ENCODE data around the gene EXOSC3.
A peak's percentile ranks its signal among the peaks of the same experiment; 100 is the strongest.
"Not testable (repeated sequence)": the region's sequence is repeated elsewhere in the genome, so short reads cannot be mapped to it uniquely, and the experiment has no call there.

Gene EXOSC3

GRCh38 chr9:37751704-37752103 is 33.2 kb downstream of the EXOSC3 start:
- no CpG with 5 or more reads among the region's 30 CpGs for WGBS (ENCODE audit: extremely low coverage, insufficient coverage, low lambda C conversion rate)
- H4K8ac ChIP-seq (ENCODE audit: low read depth, low read length); H4K5ac ChIP-seq (ENCODE audit: low read length); H3K27ac ChIP-seq (ENCODE audit: low read depth, low read length); H3K23ac ChIP-seq (ENCODE audit: low read length); H2BK15ac ChIP-seq (replicated peaks; ENCODE audit: low read depth); H3K79me1 ChIP-seq (ENCODE audit: low read length); H3K18ac ChIP-seq (ENCODE audit: low read length); H3K4me3 ChIP-seq (ENCODE audit: low read length); H2BK5ac ChIP-seq (ENCODE audit: low read length); H2BK120ac ChIP-seq (ENCODE audit: low read depth, low read length); H3K27me3 ChIP-seq (ENCODE audit: insufficient read depth, low read length, poor library complexity); H3K4me2 ChIP-seq (ENCODE audit: low read length); H3K4ac ChIP-seq (ENCODE audit: low read depth, low read length); H3K9ac ChIP-seq (ENCODE audit: low read length); H2AK5ac ChIP-seq (ENCODE audit: low read length); DNase-seq; H3K4me1 ChIP-seq (ENCODE audit: control insufficient read depth, low read depth, low read length); H3K56ac ChIP-seq (ENCODE audit: low read length); H3K36me3 ChIP-seq (ENCODE audit: control insufficient read depth, insufficient read depth, low read length); H3K79me2 ChIP-seq (ENCODE audit: control insufficient read depth, insufficient read depth, low read length): not testable (repeated sequence)

GRCh38 chr9:37751186-37751585 is 33.7 kb downstream of the EXOSC3 start:
- Histone ChIP-seq H3K36me3 (ENCODE audit: control insufficient read depth, insufficient read depth, low read length) (no peaks in the 10 kb centered on the region), H2BK15ac (replicated peaks; ENCODE audit: low read depth) (no peak overlapping the region), H3K4me1 (ENCODE audit: control insufficient read depth, low read depth, low read length) (peaks cover 2% of the 10 kb centered on the region), H3K4me3 (ENCODE audit: low read length) (no peak overlapping the region), H3K56ac (ENCODE audit: low read length) (no peak overlapping the region), H4K5ac (ENCODE audit: low read length) (no peak overlapping the region), H3K4me2 (ENCODE audit: low read length) (no peak overlapping the region), H3K9ac (ENCODE audit: low read length) (no peak overlapping the region), H2BK5ac (ENCODE audit: low read length) (no peak overlapping the region), H3K79me2 (ENCODE audit: control insufficient read depth, insufficient read depth, low read length) (no peaks in the 10 kb centered on the region), H4K8ac (ENCODE audit: low read depth, low read length) (no peak overlapping the region), H3K79me1 (ENCODE audit: low read length) (no peaks in the 10 kb centered on the region), H3K27me3 (ENCODE audit: insufficient read depth, low read length, poor library complexity) (no peaks in the 10 kb centered on the region), H3K27ac (ENCODE audit: low read depth, low read length) (no peak overlapping the region), H3K4ac (ENCODE audit: low read depth, low read length) (no peak overlapping the region), H3K18ac (ENCODE audit: low read length) (no peak overlapping the region), H2BK120ac (ENCODE audit: low read depth, low read length) (no peak overlapping the region), H3K23ac (ENCODE audit: low read length) (no peak overlapping the region), H2AK5ac (ENCODE audit: low read length) (no peak overlapping the region)
- no CpG with 5 or more reads among the region's 6 CpGs for WGBS (ENCODE audit: extremely low coverage, insufficient coverage, low lambda C conversion rate)
- no peak for DNase-seq

GRCh38 chr9:37749129-37749528 is 35.7 kb downstream of the EXOSC3 start:
- no peak overlapping the region for H3K23ac ChIP-seq (ENCODE audit: low read length)
- no peak overlapping the region for H2BK120ac ChIP-seq (ENCODE audit: low read depth, low read length)
- H3K18ac ChIP-seq (ENCODE audit: low read length) = no peak overlapping the region
- no peaks in the 10 kb centered on the region for H3K27me3 ChIP-seq (ENCODE audit: insufficient read depth, low read length, poor library complexity)
- no peaks in the 10 kb centered on the region for H3K36me3 ChIP-seq (ENCODE audit: control insufficient read depth, insufficient read depth, low read length)
- no peaks in the 10 kb centered on the region for H3K79me2 ChIP-seq (ENCODE audit: control insufficient read depth, insufficient read depth, low read length)
- no peak overlapping the region for H3K56ac ChIP-seq (ENCODE audit: low read length)
- H4K8ac ChIP-seq (ENCODE audit: low read depth, low read length) = no peak overlapping the region
- H2BK15ac ChIP-seq (replicated peaks; ENCODE audit: low read depth) = no peak overlapping the region
- no peak overlapping the region for H3K4ac ChIP-seq (ENCODE audit: low read depth, low read length)
- DNase-seq = no peak
- no CpG with 5 or more reads among the region's 5 CpGs for WGBS (ENCODE audit: extremely low coverage, insufficient coverage, low lambda C conversion rate)
- H3K27ac ChIP-seq (ENCODE audit: low read depth, low read length) = no peak overlapping the region
- no peak overlapping the region for H3K4me2 ChIP-seq (ENCODE audit: low read length)
- H2BK5ac ChIP-seq (ENCODE audit: low read length) = no peak overlapping the region
- no peak overlapping the region for H3K9ac ChIP-seq (ENCODE audit: low read length)
- no peaks in the 10 kb centered on the region for H3K79me1 ChIP-seq (ENCODE audit: low read length)
- no peak overlapping the region for H2AK5ac ChIP-seq (ENCODE audit: low read length)
- peaks cover 2% of the 10 kb centered on the region for H3K4me1 ChIP-seq (ENCODE audit: control insufficient read depth, low read depth, low read length)
- no peak overlapping the region for H3K4me3 ChIP-seq (ENCODE audit: low read length)
- H4K5ac ChIP-seq (ENCODE audit: low read length) = no peak overlapping the region

- WGBS (ENCODE audit: extremely low coverage, insufficient coverage, low lambda C conversion rate) = no CpG with 5 or more reads among the region's 3 CpGs
- DNase-seq = peak; percentile 69
- no peak overlapping the region for H2BK120ac ChIP-seq (ENCODE audit: low read depth, low read length)
- H3K18ac ChIP-seq (ENCODE audit: low read length) = no peak overlapping the region
- no peak overlapping the region for H3K4me2 ChIP-seq (ENCODE audit: low read length)
- no peak overlapping the region for H3K56ac ChIP-seq (ENCODE audit: low read length)
- peaks cover 2% of the 10 kb centered on the region for H3K4me1 ChIP-seq (ENCODE audit: control insufficient read depth, low read depth, low read length)
- H3K9ac ChIP-seq (ENCODE audit: low read length) = no peak overlapping the region
- H3K23ac ChIP-seq (ENCODE audit: low read length) = no peak overlapping the region
- H2AK5ac ChIP-seq (ENCODE audit: low read length) = no peak overlapping the region
- no peak overlapping the region for H2BK15ac ChIP-seq (replicated peaks; ENCODE audit: low read depth)
- H3K4ac ChIP-seq (ENCODE audit: low read depth, low read length) = no peak overlapping the region
- H3K27ac ChIP-seq (ENCODE audit: low read depth, low read length) = no peak overlapping the region
- H3K36me3 ChIP-seq (ENCODE audit: control insufficient read depth, insufficient read depth, low read length) = no peaks in the 10 kb centered on the region
- H3K79me1 ChIP-seq (ENCODE audit: low read length) = no peaks in the 10 kb centered on the region
- H2BK5ac ChIP-seq (ENCODE audit: low read length) = no peak overlapping the region
- no peak overlapping the region for H4K8ac ChIP-seq (ENCODE audit: low read depth, low read length)
- no peaks in the 10 kb centered on the region for H3K27me3 ChIP-seq (ENCODE audit: insufficient read depth, low read length, poor library complexity)
- H3K79me2 ChIP-seq (ENCODE audit: control insufficient read depth, insufficient read depth, low read length) = no peaks in the 10 kb centered on the region
- H3K4me3 ChIP-seq (ENCODE audit: low read length) = no peak overlapping the region
- no peak overlapping the region for H4K5ac ChIP-seq (ENCODE audit: low read length)
Observed at GRCh38 chr9:37747271-37747753, 37.6 kb downstream of the EXOSC3 start.

GRCh38 chr9:37746448-37747270 is 38.2 kb downstream of the EXOSC3 start:
- no CpG with 5 or more reads among the region's 24 CpGs for WGBS (ENCODE audit: extremely low coverage, insufficient coverage, low lambda C conversion rate)

More at GRCh38 chr9:37746448-37747270, 38.2 kb downstream of the EXOSC3 start:
- H3K79me2 ChIP-seq (ENCODE audit: control insufficient read depth, insufficient read depth, low read length) = no peaks in the 10 kb centered on the region
- H4K5ac ChIP-seq (ENCODE audit: low read length) = no peak overlapping the region
- no peak overlapping the region for H3K4me3 ChIP-seq (ENCODE audit: low read length)
- peaks cover 2% of the 10 kb centered on the region for H3K4me1 ChIP-seq (ENCODE audit: control insufficient read depth, low read depth, low read length)
- no peak overlapping the region for H3K9ac ChIP-seq (ENCODE audit: low read length)
- no peak overlapping the region for H2BK15ac ChIP-seq (replicated peaks; ENCODE audit: low read depth)
- H2BK120ac ChIP-seq (ENCODE audit: low read depth, low read length) = no peak overlapping the region
- no peak overlapping the region for H3K23ac ChIP-seq (ENCODE audit: low read length)
- no peak overlapping the region for H3K27ac ChIP-seq (ENCODE audit: low read depth, low read length)
- H3K27me3 ChIP-seq (ENCODE audit: insufficient read depth, low read length, poor library complexity) = no peaks in the 10 kb centered on the region
- H4K8ac ChIP-seq (ENCODE audit: low read depth, low read length) = no peak overlapping the region
- H2BK5ac ChIP-seq (ENCODE audit: low read length) = no peak overlapping the region
- H3K79me1 ChIP-seq (ENCODE audit: low read length) = no peaks in the 10 kb centered on the region
- DNase-seq = peak; percentile 47
- H2AK5ac ChIP-seq (ENCODE audit: low read length) = no peak overlapping the region
- H3K4ac ChIP-seq (ENCODE audit: low read depth, low read length) = no peak overlapping the region
- no peaks in the 10 kb centered on the region for H3K36me3 ChIP-seq (ENCODE audit: control insufficient read depth, insufficient read depth, low read length)
- H3K4me2 ChIP-seq (ENCODE audit: low read length) = no peak overlapping the region
- H3K56ac ChIP-seq (ENCODE audit: low read length) = no peak overlapping the region
- no peak overlapping the region for H3K18ac ChIP-seq (ENCODE audit: low read length)

Data from mesendoderm (in vitro differentiated cells).